Epithelial cell of esophagus (primary cell): ENCODE results near the gene CYTH4.

Experiments
- DNase-seq: peaks from one replicate; pipeline ENCODE4 v3.0.0; 2010; ENCODE audit warnings: low read depth
- H3K4me3 ChIP-seq: 2 replicates; pipeline ENCODE4 v1.5.1; 2011; ENCODE audit warnings: mild to moderate bottlenecking, low read length, control low read depth
- CTCF ChIP-seq: IDR thresholded peaks from 2 replicates; pipeline ENCODE4 v1.5.1; 2011; ENCODE audit warnings: low read depth, mild to moderate bottlenecking, low read length, control low read depth, inconsistent platforms; ENCODE audit not compliant: insufficient read depth; ENCODE audit errors: missing control alignments

Gene CYTH4

GRCh38 chr22:37293172-37293571, 10.9 kb downstream of the CYTH4 start:
- no peak for DNase-seq
- no peak for TF ChIP-seq CTCF
- no peak overlapping the region for H3K4me3 ChIP-seq

GRCh38 chr22:37294747-37295146, 12.4 kb downstream of the CYTH4 start:
- no peak for DNase-seq
- no peak for TF ChIP-seq CTCF
- no peak overlapping the region for H3K4me3 ChIP-seq

- no peak overlapping the region for H3K4me3 ChIP-seq
- DNase-seq: no peak
- TF ChIP-seq CTCF: no peak
Observed at GRCh38 chr22:37295213-37295886, 13.0 kb downstream of the CYTH4 start.

- TF ChIP-seq CTCF: no peak
Observed at GRCh38 chr22:37295946-37296345, 13.6 kb downstream of the CYTH4 start.

GRCh38 chr22:37298748-37299495, 16.6 kb downstream of the CYTH4 start:
- TF ChIP-seq CTCF: no peak
- DNase-seq: no peak
- no peak overlapping the region for H3K4me3 ChIP-seq

More at GRCh38 chr22:37295946-37296345, 13.6 kb downstream of the CYTH4 start:
- DNase-seq: no peak
- no peak overlapping the region for H3K4me3 ChIP-seq

GRCh38 chr22:37299969-37300509, 17.7 kb downstream of the CYTH4 start:
- no peak overlapping the region for H3K4me3 ChIP-seq
- no peak for TF ChIP-seq CTCF

More at GRCh38 chr22:37299969-37300509, 17.7 kb downstream of the CYTH4 start:
- DNase-seq: no peak
